T-helper 17 cell (primary cell): ENCODE measurements around the gene LGALS13. TPM values are rescaled to one million over a fixed set of nuclear protein-coding genes. Genes with fewer than 3 reads are reported as not detected.
"Not testable (repeated sequence)": the region's sequence is repeated elsewhere in the genome, so short reads cannot be mapped to it uniquely, and the experiment has no call there.

Experiments used
- ATAC-seq: fragments of 150-1000 bp; cut with Tn5 transposase; 2 replicates; pipeline ENCODE4 v1.10.0; 2021; ENCODE audit warnings: mild to moderate bottlenecking, moderate library complexity
- DNase-seq, 3 donors: peaks; one replicate each; pipeline versions ENCODE4 v3.0.0 to v3.0.0-alpha.2; 2020 to 2021
- H3K9me3 ChIP-seq: one replicate; pipeline ENCODE4 v1.7.0; 2013; ENCODE audit warnings: low read length, mild to moderate bottlenecking; ENCODE audit not compliant: control insufficient read depth, poor library complexity, severe bottlenecking
- H3K27ac Mint-ChIP-seq: one replicate; pipeline ENCODE4 v1.8.0; 2022; ENCODE audit warnings: mild to moderate bottlenecking, moderate library complexity, mixed read lengths
- H3K27me3 Mint-ChIP-seq: one replicate; pipeline ENCODE4 v1.8.0; 2022; ENCODE audit warnings: mixed read lengths
- H3K36me3 Mint-ChIP-seq: one replicate; pipeline ENCODE4 v1.8.0; 2022; ENCODE audit warnings: low read depth, mixed read lengths
- H3K4me1 Mint-ChIP-seq: one replicate; pipeline ENCODE4 v1.8.0; 2022; ENCODE audit warnings: mild to moderate bottlenecking, mixed read lengths
- H3K4me3 Mint-ChIP-seq: one replicate; pipeline ENCODE4 v1.8.0; 2022; ENCODE audit warnings: mild to moderate bottlenecking, moderate library complexity, mixed read lengths
- total RNA-seq, 4 donors: library from RNA in 2 of 4; stranded (reverse) in 2 of 4; gene quantifications; one replicate each; pipeline ENCODE4 v1.2.3 and lab custom pipeline; 2022 to 2026

The LGALS13 gene
- total RNA-seq, 2 donors from 2014 or later, result not detected

DNA sequence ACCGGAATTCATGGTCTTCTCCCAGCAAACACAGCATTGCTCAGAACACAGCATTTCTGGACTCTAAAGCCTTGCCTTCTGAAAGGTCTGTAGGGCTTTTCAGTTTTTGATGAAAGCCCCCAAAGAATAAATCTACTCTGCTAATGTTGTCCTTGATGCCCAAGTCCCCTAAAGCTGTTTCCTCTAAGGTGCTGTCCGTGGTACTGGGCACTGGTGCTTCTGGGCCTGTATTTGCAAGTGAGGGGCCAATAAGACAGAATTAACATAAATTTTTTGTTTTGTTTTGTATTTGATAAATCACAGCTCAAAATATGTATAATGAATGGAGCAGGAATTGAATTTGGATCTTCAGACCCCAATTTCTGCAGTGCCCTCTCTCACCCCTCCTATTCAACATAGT lies 12.1 kb upstream of the LGALS13 start:
- Mint-ChIP-seq H3K27ac (no peak overlapping the region), H3K4me3 (no peak overlapping the region), H3K27me3 (peaks cover 61% of the 10 kb centered on the region), H3K4me1 (no peaks in the 10 kb centered on the region), H3K36me3 (peaks cover 2% of the 10 kb centered on the region)
- no peaks in the 10 kb centered on the region for H3K9me3 ChIP-seq
- no peak for DNase-seq
- no peak for ATAC-seq

DNA sequence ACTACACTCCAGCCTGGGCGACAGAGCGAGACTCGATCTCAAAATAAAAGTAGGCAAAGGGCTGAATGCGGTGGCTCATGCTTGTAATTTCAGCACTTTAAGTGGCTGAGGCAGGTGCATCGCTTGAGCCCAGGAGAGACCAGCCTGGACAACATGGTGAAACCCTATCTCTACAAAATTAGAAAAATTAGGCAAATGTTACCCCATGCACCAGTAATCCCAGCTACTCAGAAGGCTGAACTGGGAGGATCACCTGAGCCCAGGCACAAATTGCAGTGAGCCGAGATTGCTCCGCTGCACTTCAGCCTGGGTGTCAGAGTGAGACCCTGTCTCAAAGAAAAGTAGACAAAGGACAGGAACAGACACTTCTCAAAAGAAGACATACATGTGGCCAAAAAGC lies 9.9 kb upstream of the LGALS13 start:
- DNase-seq (no peak), ATAC-seq (no peak)
- Mint-ChIP-seq H3K27ac (no peak overlapping the region), H3K4me1 (no peaks in the 10 kb centered on the region), H3K36me3 (peaks cover under 1% of the 10 kb centered on the region), H3K27me3 (peaks cover 69% of the 10 kb centered on the region), H3K4me3 (no peak overlapping the region)
- no peaks in the 10 kb centered on the region for H3K9me3 ChIP-seq

GRCh38 chr19:39595950-39596349 lies 6.4 kb upstream of the LGALS13 start:
- ATAC-seq (no peak), DNase-seq (no peak)
- Mint-ChIP-seq H3K4me3 (no peak overlapping the region), H3K4me1 (no peaks in the 10 kb centered on the region), H3K27ac (no peak overlapping the region), H3K36me3 (no peaks in the 10 kb centered on the region), H3K27me3 (peaks cover 46% of the 10 kb centered on the region)
- H3K9me3 ChIP-seq, result no peaks in the 10 kb centered on the region

DNA sequence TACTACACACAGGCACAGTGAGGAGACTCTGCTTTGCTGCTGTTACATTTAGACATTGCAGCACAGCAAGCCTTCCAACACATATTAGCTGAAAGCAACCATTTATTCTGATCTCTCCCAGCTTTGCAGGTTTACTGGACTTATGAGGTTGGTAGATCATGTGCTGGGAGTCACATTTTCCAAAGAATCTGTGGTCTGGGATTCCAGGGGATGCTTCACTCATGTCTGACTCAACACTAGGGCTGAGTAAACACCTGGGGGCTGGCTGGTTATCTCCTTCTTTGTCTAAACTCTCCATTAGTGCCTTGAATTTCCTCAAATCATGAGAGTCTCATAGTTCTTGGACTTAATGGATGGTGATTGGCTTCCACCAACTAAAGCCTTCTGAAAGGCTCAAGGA lies 5.4 kb upstream of the LGALS13 start:
- Mint-ChIP-seq H3K27ac (no peak overlapping the region), H3K4me3 (no peak overlapping the region), H3K4me1 (no peaks in the 10 kb centered on the region), H3K36me3 (no peaks in the 10 kb centered on the region), H3K27me3 (peaks cover 36% of the 10 kb centered on the region)
- DNase-seq, result no peak
- ATAC-seq, result no peak
- no peaks in the 10 kb centered on the region for H3K9me3 ChIP-seq

- Mint-ChIP-seq H3K27ac (no peak overlapping the region), H3K36me3 (no peaks in the 10 kb centered on the region), H3K27me3 (peaks cover 42% of the 10 kb centered on the region), H3K4me3 (no peak overlapping the region), H3K4me1 (no peaks in the 10 kb centered on the region)
- ATAC-seq (no peak), DNase-seq (no peak)
- no peaks in the 10 kb centered on the region for H3K9me3 ChIP-seq
Measured at GRCh38 chr19:39599116-39599515, 3.2 kb upstream of the LGALS13 start.

DNA sequence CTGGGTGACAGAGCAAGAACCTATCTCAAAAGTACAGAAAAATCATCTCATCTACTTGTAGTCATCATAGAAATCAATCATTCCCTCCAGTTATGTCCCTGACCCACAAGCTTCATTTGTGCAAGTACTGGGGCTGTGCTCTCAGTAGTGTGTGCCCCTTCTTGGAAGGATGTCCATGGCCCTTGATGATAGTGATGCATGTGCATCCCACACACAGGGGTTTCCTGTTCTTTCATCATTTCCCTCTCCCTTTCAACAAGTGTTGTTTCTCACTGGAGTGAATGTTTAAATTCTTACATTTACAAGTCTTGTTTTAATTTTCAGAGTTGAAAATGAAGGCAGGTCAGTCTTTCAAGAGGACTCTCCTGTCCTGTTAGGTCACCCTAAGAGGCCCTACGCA lies 1.5 kb downstream of the LGALS13 start:
- H3K27me3 Mint-ChIP-seq, result peaks cover 51% of the 10 kb centered on the region
- H3K36me3 Mint-ChIP-seq, result no peaks in the 10 kb centered on the region
- H3K9me3 ChIP-seq, result no peaks in the 10 kb centered on the region

DNA sequence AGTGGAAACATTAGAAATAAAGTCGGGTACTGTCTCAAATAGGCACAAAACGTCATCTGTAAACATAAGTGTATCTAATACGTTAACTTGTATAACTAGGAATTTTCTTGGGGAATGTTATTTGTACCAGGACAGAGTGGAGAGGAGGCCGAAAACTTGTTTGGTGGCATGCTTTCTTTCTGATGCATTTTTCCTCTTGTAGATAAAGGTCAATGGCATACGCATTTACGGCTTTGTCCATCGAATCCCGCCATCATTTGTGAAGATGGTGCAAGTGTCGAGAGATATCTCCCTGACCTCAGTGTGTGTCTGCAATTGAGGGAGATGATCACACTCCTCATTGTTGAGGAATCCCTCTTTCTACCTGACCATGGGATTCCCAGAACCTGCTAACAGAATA lies 4.7 kb downstream of the LGALS13 start:
- no peak for ATAC-seq
- Mint-ChIP-seq H3K4me3 (no peak overlapping the region), H3K4me1 (no peaks in the 10 kb centered on the region)

More for the DNA sequence above, 1.5 kb downstream of the LGALS13 start:
- no peaks in the 10 kb centered on the region for H3K4me1 Mint-ChIP-seq
- no peak overlapping the region for H3K4me3 Mint-ChIP-seq
- ATAC-seq (no peak), DNase-seq (no peak)
- H3K27ac Mint-ChIP-seq, result no peak overlapping the region

DNA sequence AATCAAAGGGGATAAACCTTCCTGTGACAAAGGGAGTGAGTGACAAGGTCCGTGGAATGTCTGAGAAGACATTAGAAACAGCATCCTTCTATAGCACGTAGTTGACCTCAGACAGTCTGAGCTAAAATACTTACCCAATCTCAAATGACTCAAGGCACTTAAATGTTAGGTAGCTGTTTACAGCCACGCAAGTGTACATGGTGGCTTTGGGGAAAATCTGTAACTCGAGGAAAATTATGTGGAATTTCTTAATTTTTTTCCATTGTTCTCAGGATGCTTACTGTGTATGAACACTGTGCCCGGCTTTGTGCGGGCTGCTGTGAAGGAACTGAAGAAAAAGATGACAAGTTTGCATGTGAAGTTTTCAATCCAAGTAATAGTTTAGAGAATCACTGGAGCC lies 5.2 kb downstream of the LGALS13 start:
- no peak overlapping the region for H3K4me3 Mint-ChIP-seq
- no peak for DNase-seq
- H3K9me3 ChIP-seq, result no peaks in the 10 kb centered on the region
- H3K27ac Mint-ChIP-seq, result no peak overlapping the region
- H3K27me3 Mint-ChIP-seq, result peaks cover 40% of the 10 kb centered on the region
- ATAC-seq, result no peak
- no peaks in the 10 kb centered on the region for H3K4me1 Mint-ChIP-seq
- H3K36me3 Mint-ChIP-seq, result no peaks in the 10 kb centered on the region

More for the DNA sequence above, 4.7 kb downstream of the LGALS13 start:
- H3K9me3 ChIP-seq, result no peaks in the 10 kb centered on the region
- no peaks in the 10 kb centered on the region for H3K36me3 Mint-ChIP-seq
- DNase-seq, result no peak
- H3K27me3 Mint-ChIP-seq, result peaks cover 44% of the 10 kb centered on the region
- H3K27ac Mint-ChIP-seq, result no peak overlapping the region

- Mint-ChIP-seq H3K4me1 (no peaks in the 10 kb centered on the region), H3K4me3 (no peak overlapping the region), H3K36me3 (no peaks in the 10 kb centered on the region), H3K27ac (no peak overlapping the region), H3K27me3 (peaks cover 1% of the 10 kb centered on the region)
- no peak for ATAC-seq
- no peaks in the 10 kb centered on the region for H3K9me3 ChIP-seq
- DNase-seq, result no peak
Measured at GRCh38 chr19:39613597-39613996, 11.3 kb downstream of the LGALS13 start.

- peaks cover 7% of the 10 kb centered on the region for H3K36me3 Mint-ChIP-seq
- H3K27ac Mint-ChIP-seq, result no peak overlapping the region
- ATAC-seq, result no peak
- DNase-seq, result no peak
- no peaks in the 10 kb centered on the region for H3K9me3 ChIP-seq
- no peak overlapping the region for H3K4me3 Mint-ChIP-seq
- no peaks in the 10 kb centered on the region for H3K4me1 Mint-ChIP-seq
- peaks cover 41% of the 10 kb centered on the region for H3K27me3 Mint-ChIP-seq
Measured at GRCh38 chr19:39617745-39618144, 15.4 kb downstream of the LGALS13 start.

DNA sequence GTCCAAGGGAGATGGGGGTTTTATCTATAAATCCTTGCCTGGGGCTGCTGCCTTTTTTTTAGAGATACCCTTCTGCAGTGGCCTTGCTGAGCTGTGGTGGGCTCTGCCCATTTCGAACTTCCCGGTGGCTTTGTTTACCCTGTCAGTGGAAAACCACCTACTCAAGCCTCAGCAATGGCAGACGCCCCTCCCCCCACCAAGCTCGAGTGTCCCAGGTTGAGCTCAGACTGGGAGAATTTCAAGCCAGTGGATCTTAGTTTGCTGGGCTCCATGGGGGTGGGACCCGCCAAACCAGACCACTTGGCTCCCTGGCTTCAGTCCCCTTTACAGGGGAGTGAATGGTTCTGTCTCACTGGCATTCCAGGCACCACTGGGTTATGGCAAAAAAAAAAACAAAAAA lies 21.6 kb downstream of the LGALS13 start:
- DNase-seq, result no peak
- Mint-ChIP-seq H3K27me3 (peaks cover 74% of the 10 kb centered on the region), H3K4me1 (no peaks in the 10 kb centered on the region), H3K27ac (no peak overlapping the region), H3K4me3 (no peak overlapping the region), H3K36me3 (peaks cover 10% of the 10 kb centered on the region)
- H3K9me3 ChIP-seq, result no peaks in the 10 kb centered on the region
- ATAC-seq, result no peak

- peaks cover 37% of the 10 kb centered on the region for H3K27me3 Mint-ChIP-seq
Measured at GRCh38 chr19:39627631-39628030, 25.3 kb downstream of the LGALS13 start.

DNA sequence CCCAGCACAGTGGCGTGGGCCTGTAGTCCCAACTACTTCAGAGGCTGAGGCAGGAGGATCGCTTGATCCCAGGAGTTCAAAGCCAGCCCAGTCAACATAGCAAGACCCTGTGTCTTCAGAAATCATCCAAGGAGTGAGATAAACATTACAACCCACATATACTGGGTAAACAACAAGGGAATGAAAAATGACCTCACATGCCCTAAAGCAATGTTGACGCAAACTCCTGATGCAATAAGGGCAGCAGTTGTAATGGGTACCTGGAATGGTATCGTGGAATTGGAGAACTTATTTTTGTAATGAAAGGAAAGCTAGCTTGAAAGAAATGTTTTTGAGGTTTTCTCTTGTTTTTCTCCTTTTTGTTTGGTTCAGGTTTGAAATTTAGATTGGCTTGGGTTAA lies 28.9 kb downstream of the LGALS13 start:
- Mint-ChIP-seq H3K27me3 (peaks cover 20% of the 10 kb centered on the region), H3K4me3 (no peak overlapping the region), H3K27ac (no peak overlapping the region), H3K4me1 (no peaks in the 10 kb centered on the region), H3K36me3 (no peaks in the 10 kb centered on the region)
- H3K9me3 ChIP-seq, result no peaks in the 10 kb centered on the region
- DNase-seq (no peak), ATAC-seq (no peak)

More at GRCh38 chr19:39627631-39628030, 25.3 kb downstream of the LGALS13 start:
- not testable (repeated sequence) for H3K36me3 Mint-ChIP-seq, DNase-seq, H3K9me3 ChIP-seq, ATAC-seq, H3K4me1 Mint-ChIP-seq, H3K4me3 Mint-ChIP-seq, H3K27ac Mint-ChIP-seq

- H3K27me3 Mint-ChIP-seq, result peaks cover 21% of the 10 kb centered on the region
- DNase-seq, result no peak
- no peak overlapping the region for H3K27ac Mint-ChIP-seq
Measured at GRCh38 chr19:39631626-39632025, 29.3 kb downstream of the LGALS13 start.

More at GRCh38 chr19:39631626-39632025, 29.3 kb downstream of the LGALS13 start:
- no peak for ATAC-seq
- Mint-ChIP-seq H3K4me1 (no peaks in the 10 kb centered on the region), H3K36me3 (no peaks in the 10 kb centered on the region), H3K4me3 (no peak overlapping the region)
- no peaks in the 10 kb centered on the region for H3K9me3 ChIP-seq
